Stimulated activated CD8-positive, alpha-beta memory T cell treated with anti-CD3 and anti-CD28 coated beads, Interleukin-7, amount 100 ng/mL, for 24 hours (primary cell): ENCODE data around the gene MED31.
"Not testable (repeated sequence)": the region's sequence is repeated elsewhere in the genome, so short reads cannot be mapped to it uniquely, and the experiment has no call there.

Experiments used
- DNase-seq: peaks from one replicate; pipeline ENCODE4 v3.0.0-alpha.2; 2020; ENCODE audit warnings: low read depth

MED31 gene

GRCh38 chr17:6626616-6627015 is 24.8 kb downstream of the MED31 start:
- DNase-seq: no peak

GRCh38 chr17:6623941-6624340 is 27.5 kb downstream of the MED31 start:
- DNase-seq: no peak

- no peak for DNase-seq
These were observed 40.2 kb downstream of the MED31 start for GRCh38 chr17:6611231-6611630.

GRCh38 chr17:6610011-6610410 is 41.4 kb downstream of the MED31 start:
- no peak for DNase-seq

GRCh38 chr17:6608321-6608720 is 43.1 kb downstream of the MED31 start:
- DNase-seq: no peak

GRCh38 chr17:6605142-6605541 is 46.3 kb downstream of the MED31 start:
- DNase-seq: no peak

GRCh38 chr17:6603744-6604325 is 47.6 kb downstream of the MED31 start:
- DNase-seq: no peak

- DNase-seq: no peak
These were observed 49.3 kb downstream of the MED31 start for GRCh38 chr17:6602141-6602540.

- DNase-seq: no peak
These were observed 52.0 kb downstream of the MED31 start for GRCh38 chr17:6599364-6599763.

- no peak for DNase-seq
These were observed 53.7 kb downstream of the MED31 start for GRCh38 chr17:6597727-6598126.

GRCh38 chr17:6596941-6597340 is 54.5 kb downstream of the MED31 start:
- no peak for DNase-seq

- no peak for DNase-seq
These were observed 54.9 kb downstream of the MED31 start for GRCh38 chr17:6596511-6596910.

- DNase-seq: no peak
These were observed 55.3 kb downstream of the MED31 start for GRCh38 chr17:6596081-6596480.

GRCh38 chr17:6593371-6593770 is 58.0 kb downstream of the MED31 start:
- DNase-seq: not testable (repeated sequence)
